HG02981 (cell line): ENCODE data around the gene CARS2.
"Not testable (repeated sequence)": the region's sequence is repeated elsewhere in the genome, so short reads cannot be mapped to it uniquely, and the experiment has no call there.

Experiments
- ATAC-seq: cut with Tn5 transposase; IDR thresholded peaks from one replicate; pipeline ENCODE4 v1.9.1; 2021; ENCODE audit warnings: mild to moderate bottlenecking, moderate library complexity; ENCODE audit not compliant: unreplicated experiment

CARS2 gene

GRCh38 chr13:110683921-110684320 is 22.0 kb downstream of the CARS2 start:
- no peak for ATAC-seq

- ATAC-seq, result no peak
These were observed 22.6 kb downstream of the CARS2 start for GRCh38 chr13:110683203-110683883.

DNA sequence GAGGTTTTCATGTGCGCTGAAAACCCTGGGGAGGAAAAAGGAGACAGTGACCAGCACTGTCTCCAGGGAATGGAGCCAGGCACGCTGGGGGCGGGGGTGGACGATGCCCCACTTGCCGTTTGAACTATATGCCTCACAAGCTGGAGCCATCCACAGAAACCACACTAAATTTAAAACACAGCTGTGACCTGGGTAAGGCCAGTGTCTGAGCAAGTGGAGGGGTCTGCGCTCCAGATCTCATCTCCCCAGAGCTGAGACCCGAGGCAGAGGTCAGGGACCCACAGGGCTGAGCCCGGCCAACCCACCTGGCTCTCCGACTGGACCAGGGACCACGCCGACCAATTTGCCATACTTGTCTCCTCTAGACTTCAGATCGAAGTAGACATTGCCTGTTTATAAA is 23.2 kb downstream of the CARS2 start:
- ATAC-seq, result no peak

DNA sequence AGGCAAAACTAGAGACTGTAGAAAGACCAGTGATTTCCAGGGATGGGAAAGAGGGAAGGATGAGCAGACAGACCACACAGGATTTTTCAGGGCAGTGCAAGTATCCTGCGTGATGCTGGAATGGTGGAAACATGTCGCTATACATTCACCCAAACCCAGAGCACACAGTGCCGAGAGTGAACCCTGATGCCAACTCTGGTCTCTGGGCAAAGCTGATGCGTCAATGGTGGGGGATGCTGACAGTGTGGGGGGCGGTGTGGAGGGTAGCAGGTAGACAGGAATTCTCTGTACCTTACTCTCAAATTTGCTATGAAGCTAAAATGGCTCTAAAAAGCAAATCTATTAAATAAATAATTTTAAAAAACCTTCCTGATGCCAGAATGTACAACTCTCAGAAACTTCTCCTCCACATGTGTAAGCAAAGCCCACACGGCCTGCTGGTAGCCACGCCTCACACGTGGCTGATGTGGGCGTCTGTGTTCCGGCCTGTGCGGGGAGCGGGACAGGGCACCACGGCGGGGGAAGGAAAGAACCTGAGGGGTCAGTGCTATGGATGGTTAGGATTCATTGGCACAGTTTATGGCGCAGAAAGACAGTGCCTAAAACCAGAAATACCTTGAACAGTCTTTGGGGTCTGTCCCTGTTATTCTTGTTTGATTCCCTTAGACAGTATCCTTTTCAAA is 23.9 kb downstream of the CARS2 start:
- no peak for ATAC-seq

- no peak for ATAC-seq
These were observed 25.1 kb downstream of the CARS2 start for GRCh38 chr13:110680852-110681251.

DNA sequence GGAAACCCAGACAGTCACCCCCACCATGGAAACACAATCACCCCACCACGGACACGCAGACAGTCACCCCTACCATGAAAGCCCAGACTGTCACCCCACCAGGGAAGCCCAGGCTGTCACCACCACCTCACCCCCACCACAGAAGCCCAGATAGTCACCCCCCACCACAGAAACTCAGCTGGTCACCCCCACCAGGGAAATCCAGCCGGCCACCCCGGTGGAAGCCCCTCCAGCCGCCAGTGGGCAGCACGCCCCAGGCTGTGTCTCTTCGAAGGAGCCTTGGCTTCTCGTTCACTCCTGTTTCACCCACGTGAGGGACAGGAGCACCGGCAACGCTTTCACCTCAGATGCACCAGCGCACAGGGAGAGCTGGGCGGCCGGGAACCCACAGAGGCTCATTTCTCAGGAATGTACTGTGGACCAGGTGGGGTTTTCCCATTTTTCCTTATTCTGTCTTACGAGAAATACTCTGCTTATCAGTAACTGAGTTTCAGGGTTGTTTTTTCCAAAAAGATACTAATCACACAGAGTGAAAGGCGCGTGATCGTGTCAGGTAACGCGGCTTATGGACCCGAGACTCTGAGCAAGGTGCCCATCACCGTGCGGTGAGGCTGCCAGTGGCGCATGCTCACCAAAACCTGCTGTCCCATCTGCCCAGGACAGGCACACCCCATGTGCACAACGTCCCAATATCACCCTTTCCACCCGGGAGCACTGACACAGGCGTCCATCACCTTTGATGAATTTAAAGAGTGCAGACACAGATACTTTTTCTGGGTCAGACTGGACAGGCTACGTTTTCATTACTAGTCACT is 28.0 kb downstream of the CARS2 start:
- ATAC-seq, result no peak

DNA sequence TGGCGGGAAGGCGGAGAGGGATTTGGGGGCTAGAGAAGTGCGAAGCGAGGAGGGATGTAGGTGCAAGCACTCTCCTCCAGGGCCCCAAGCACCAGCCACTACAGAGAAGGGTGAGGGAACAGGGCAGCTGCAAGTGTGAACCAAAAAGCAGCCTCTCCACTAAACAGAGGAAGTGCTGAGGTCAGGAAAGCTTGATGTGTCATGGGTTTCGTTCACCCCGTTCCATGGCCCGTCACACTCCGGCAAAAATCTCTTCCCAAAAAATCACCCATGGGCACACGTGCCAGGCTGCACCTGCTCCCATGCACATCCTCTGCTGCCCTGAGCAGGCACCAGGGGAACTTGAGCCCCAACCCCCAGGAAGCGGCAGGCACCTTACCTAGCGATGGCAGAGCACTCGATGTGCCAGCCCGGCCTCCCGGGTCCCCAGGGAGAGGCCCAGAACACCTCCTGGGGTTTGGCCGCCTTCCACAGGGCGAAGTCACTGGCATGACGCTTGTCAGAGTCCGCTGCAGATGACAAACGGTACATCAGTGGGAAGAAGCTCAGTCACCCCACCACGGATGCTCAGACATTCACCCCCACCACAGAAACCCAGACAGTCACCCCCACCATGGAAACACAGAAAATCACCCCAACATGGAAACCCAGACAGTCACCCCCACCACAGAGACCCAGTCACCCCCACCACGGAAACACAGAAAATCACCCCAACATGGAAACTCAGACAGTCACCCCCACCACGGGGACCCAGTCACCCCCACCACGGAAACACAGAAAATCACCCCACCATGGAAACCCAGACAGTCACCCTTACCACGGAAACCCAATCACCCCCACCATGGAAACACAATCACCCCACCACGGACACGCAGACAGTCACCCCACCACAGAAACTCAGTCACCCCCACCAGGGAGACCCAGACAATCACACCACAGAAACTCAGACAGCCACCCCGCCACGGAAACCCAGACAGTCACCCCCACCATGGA is 29.0 kb downstream of the CARS2 start:
- peak; percentile 70 for ATAC-seq

GRCh38 chr13:110669814-110670213 is 36.1 kb downstream of the CARS2 start:
- not testable (repeated sequence) for ATAC-seq

DNA sequence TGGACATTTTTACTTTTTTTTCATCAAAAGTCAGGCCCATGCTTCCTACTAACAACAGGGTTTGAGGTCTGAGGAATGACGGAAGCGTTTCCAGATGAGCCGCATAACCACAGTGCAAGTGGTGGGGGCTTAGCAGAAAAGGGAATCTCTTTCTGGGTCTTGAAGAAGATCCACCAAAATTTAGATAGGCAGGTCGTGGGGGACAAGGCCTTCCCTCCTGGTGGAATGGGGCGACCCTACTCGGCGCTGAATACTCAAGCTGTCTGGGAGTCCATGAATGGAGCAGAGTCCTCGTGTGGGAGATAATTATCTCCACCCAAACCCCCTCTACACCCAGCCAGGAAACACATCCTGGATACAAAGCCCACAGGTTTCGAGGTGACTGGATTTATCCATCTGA is 36.9 kb downstream of the CARS2 start:
- no peak for ATAC-seq

GRCh38 chr13:110666255-110666533 is 39.7 kb downstream of the CARS2 start:
- ATAC-seq, result no peak

GRCh38 chr13:110665491-110666254 is 40.2 kb downstream of the CARS2 start:
- ATAC-seq, result no peak

DNA sequence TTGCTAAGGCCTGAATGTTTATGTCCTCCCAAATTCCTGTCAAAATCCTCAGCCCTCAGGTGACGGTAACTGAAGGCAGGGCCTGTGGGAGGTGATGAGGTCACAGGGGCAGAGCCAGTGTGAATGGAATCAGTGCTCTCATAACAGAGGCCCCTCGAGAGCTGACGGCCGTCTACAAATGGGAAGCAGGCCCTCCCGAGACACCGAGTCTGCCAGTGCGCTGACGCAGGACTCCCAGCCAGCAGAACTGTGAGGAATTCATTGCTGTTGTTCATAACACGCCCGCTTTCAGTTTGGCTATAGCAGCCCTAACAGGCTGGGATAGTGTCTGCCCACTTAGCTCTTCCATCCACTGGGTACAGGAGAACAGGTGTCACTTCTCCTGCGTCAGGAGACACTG is 41.2 kb downstream of the CARS2 start:
- no peak for ATAC-seq

DNA sequence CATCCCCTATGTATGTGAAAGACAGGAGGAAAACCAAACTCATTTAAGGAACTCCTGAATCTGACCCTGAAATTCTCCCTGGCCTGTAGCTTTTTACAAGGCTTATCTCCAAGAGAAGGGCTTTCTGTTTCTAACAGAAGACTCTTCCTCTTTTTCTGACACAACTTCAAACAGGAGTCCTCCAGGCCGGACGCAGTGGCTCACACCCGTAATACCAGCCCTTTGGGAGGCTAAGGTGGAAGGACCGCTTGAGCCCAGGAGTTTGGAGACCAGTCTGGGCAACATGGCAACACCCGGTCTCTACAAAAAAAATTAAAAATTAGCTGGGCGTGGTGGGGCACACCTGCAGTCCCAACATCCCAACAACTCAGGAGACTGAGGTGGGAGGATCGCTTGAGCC is 41.9 kb downstream of the CARS2 start:
- ATAC-seq, result no peak

DNA sequence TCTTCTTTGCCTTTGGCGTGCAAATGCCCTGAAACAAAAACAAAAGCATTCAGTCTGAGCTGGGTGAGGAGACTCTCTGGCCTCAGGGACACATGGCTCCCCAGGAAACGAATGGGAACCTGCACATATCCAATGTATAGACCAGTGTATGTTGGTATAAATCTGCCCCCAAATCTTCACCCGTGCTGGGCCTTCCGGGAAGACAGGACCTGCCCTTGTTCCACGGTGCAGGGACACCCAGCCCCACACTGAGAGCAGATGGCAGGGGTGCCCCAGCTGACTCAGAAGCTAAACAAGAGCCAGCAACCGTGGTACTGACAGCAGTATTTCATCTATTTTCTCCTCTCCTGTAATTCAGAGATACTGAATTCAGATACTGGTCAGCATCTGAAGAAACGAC is 42.4 kb downstream of the CARS2 start:
- no peak for ATAC-seq

GRCh38 chr13:110662777-110663443 is 43.0 kb downstream of the CARS2 start:
- ATAC-seq, result no peak

GRCh38 chr13:110662091-110662490 is 43.8 kb downstream of the CARS2 start:
- ATAC-seq, result no peak

DNA sequence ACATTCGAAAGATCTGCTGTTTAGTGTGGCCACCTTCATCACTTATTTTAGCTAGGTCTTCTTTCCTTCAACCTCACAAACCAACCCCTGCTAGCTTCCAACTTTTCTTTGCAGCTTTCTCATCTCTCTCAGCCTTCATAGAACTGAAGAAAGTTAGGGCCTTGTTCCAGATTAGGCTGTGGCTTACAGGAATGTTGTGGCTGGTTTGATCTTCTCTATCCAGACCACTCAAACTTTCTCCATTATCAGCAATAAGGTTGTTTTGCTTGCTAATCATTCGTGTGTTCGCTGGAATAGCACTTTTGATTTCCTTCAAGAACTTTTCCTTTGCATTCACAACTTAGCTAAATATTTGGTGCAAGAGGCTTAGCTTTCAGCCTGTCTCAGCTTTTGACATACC is 44.7 kb downstream of the CARS2 start:
- no peak for ATAC-seq

DNA sequence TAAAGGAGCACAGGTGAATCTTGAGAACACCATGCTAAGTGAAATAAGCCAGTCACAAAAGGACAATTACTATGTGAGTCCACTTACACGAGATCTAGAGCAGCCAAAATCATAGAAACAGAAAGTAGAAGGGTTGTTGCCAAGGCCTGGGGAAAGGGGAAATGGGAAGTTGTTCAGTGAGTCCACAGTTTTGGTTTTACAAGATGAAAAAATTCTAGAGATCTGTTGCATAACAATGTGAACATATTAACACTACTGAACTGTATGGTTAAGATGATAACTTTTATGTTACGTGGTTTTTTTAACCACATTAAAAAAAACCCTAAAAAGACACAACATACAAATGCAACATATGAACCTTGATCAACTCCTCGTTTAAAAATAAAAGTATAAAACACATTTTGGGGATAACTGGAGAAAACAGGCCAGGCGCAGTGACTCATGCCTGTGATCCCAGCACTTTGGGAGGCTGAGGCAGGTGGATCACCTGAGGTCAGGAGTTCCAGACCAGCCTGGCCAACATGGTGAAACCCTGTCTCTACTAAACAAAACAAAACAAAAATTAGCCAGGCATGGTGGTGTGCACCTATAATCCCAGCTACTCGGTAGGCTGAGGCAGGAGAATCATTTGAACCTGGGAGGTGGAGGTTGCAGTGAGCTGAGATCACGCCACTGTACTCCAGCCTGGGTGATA is 47.6 kb downstream of the CARS2 start:
- ATAC-seq, result peak; percentile 87

GRCh38 chr13:110657196-110657595 is 48.7 kb downstream of the CARS2 start:
- ATAC-seq, result no peak
